ENCODE results near the gene BBS12. TPM values are rescaled to one million over a fixed set of nuclear protein-coding genes. Genes with fewer than 3 reads are reported as not detected.

Gene BBS12
- total and polyA plus RNA-seq, 9 of the 15 experiments (the other 6 are each of a cell fraction or from before 2014, with no cell fraction given), result 2.7 to 6.5 (median 3.3) TPM

DNA sequence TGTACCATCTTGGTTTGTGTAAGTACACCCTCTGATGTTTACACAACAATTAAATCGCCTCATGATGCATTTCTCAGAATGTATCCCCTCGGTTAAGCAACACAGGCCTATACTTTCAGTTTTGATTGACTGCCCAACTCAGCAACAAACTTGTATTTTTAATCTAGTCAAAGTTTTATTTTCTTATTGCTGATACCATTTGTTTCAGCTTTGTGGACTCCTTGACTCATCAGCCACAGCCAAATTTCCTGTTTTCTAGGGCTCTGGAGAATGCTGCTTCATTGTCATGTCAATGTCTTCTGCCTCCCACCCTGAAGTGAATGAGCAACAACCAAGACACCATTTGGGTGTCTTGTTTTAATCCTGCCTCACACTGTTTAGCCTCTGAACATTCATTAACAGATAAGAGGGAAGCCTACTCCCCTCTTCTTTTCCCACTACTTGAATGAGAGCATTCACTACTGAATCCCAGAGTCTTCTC is 14.0 kb downstream of the BBS12 start (continued):
- TF ChIP-seq, protein P1, sequence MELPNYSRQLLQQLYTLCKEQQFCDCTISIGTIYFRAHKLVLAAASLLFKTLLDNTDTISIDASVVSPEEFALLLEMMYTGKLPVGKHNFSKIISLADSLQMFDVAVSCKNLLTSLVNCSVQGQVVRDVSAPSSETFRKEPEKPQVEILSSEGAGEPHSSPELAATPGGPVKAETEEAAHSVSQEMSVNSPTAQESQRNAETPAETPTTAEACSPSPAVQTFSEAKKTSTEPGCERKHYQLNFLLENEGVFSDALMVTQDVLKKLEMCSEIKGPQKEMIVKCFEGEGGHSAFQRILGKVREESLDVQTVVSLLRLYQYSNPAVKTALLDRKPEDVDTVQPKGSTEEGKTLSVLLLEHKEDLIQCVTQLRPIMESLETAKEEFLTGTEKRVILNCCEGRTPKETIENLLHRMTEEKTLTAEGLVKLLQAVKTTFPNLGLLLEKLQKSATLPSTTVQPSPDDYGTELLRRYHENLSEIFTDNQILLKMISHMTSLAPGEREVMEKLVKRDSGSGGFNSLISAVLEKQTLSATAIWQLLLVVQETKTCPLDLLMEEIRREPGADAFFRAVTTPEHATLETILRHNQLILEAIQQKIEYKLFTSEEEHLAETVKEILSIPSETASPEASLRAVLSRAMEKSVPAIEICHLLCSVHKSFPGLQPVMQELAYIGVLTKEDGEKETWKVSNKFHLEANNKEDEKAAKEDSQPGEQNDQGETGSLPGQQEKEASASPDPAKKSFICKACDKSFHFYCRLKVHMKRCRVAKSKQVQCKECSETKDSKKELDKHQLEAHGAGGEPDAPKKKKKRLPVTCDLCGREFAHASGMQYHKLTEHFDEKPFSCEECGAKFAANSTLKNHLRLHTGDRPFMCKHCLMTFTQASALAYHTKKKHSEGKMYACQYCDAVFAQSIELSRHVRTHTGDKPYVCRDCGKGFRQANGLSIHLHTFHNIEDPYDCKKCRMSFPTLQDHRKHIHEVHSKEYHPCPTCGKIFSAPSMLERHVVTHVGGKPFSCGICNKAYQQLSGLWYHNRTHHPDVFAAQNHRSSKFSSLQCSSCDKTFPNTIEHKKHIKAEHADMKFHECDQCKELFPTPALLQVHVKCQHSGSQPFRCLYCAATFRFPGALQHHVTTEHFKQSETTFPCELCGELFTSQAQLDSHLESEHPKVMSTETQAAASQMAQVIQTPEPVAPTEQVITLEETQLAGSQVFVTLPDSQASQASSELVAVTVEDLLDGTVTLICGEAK (IDR thresholded peaks at IDR 0.05), result no peak
- TF ChIP-seq, protein P1 (CRISPR knock-in tag; IDR thresholded peaks at IDR 0.05), result no peak
- TF ChIP-seq RFX1 (IDR thresholded peaks at IDR 0.05) (no peak), ARID2 (IDR thresholded peaks at IDR 0.05) (no peak), ZNF224 (CRISPR knock-in tag; IDR thresholded peaks at IDR 0.05) (no peak), FOXP1 (CRISPR knock-in tag; IDR thresholded peaks at IDR 0.05) (no peak), KDM1A (IDR thresholded peaks at IDR 0.05) (no peak), STAT5B (CRISPR knock-in tag; IDR thresholded peaks at IDR 0.05) (no peak), RBM34 (IDR thresholded peaks at IDR 0.05; ENCODE audit: borderline replicate concordance, insufficient read depth, low read length) (no peak), ARID1B (IDR thresholded peaks at IDR 0.05) (no peak), SMAD1 (IDR thresholded peaks at IDR 0.05; ENCODE audit: low read depth, low read length, partially characterized antibody) (no peak), XRCC4 (IDR thresholded peaks at IDR 0.05; ENCODE audit: extremely low read depth, insufficient read depth, insufficient read length) (no peak), EP300 (IDR thresholded peaks at IDR 0.05; ENCODE audit: low read length) (no peak), POLR2B (IDR thresholded peaks at IDR 0.05; ENCODE audit: low read depth, partially characterized antibody) (no peak), BRF1 (IDR thresholded peaks at IDR 0.05; ENCODE audit: borderline replicate concordance, extremely low read depth, insufficient read length) (no peak)
- TF ChIP-seq, protein P2, sequence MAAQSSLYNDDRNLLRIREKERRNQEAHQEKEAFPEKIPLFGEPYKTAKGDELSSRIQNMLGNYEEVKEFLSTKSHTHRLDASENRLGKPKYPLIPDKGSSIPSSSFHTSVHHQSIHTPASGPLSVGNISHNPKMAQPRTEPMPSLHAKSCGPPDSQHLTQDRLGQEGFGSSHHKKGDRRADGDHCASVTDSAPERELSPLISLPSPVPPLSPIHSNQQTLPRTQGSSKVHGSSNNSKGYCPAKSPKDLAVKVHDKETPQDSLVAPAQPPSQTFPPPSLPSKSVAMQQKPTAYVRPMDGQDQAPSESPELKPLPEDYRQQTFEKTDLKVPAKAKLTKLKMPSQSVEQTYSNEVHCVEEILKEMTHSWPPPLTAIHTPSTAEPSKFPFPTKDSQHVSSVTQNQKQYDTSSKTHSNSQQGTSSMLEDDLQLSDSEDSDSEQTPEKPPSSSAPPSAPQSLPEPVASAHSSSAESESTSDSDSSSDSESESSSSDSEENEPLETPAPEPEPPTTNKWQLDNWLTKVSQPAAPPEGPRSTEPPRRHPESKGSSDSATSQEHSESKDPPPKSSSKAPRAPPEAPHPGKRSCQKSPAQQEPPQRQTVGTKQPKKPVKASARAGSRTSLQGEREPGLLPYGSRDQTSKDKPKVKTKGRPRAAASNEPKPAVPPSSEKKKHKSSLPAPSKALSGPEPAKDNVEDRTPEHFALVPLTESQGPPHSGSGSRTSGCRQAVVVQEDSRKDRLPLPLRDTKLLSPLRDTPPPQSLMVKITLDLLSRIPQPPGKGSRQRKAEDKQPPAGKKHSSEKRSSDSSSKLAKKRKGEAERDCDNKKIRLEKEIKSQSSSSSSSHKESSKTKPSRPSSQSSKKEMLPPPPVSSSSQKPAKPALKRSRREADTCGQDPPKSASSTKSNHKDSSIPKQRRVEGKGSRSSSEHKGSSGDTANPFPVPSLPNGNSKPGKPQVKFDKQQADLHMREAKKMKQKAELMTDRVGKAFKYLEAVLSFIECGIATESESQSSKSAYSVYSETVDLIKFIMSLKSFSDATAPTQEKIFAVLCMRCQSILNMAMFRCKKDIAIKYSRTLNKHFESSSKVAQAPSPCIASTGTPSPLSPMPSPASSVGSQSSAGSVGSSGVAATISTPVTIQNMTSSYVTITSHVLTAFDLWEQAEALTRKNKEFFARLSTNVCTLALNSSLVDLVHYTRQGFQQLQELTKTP (IDR thresholded peaks at IDR 0.05; ENCODE audit: low read depth in 1 of 2, partially characterized antibody in 2 of 2), result peak in 1 of 2 experiments; percentile 17

Data from K562 (cell line).